Umbilical cord (tissue), 2 donors: Measurements from ENCODE around the gene ARAP1. TPM values are rescaled to one million over a fixed set of nuclear protein-coding genes. Genes with fewer than 3 reads are reported as not detected.

ENCODE experiments used
- DNase-seq: peaks from one replicate; pipeline ENCODE4 v3.0.0-alpha.2; 2015; ENCODE audit warnings: low spot score
- total RNA-seq: library from RNA; depleted of rRNA; stranded (reverse); fragments of >200 nt; gene quantifications from one replicate; pipeline ENCODE4 v1.2.3, GENCODE V29; 2014; ENCODE audit warnings: low replicate concordance; ENCODE audit not compliant: insufficient read depth

ARAP1 gene
- total RNA-seq, 1 donor from 2014 or later = 115 TPM

GRCh38 chr11:72705442-72706365 lies 46.5 kb downstream of the ARAP1 start:
- DNase-seq = no peak

- no peak for DNase-seq
Measured at GRCh38 chr11:72704783-72705265, 47.4 kb downstream of the ARAP1 start.

- no peak for DNase-seq
Measured at GRCh38 chr11:72704028-72704782, 48.0 kb downstream of the ARAP1 start.

GRCh38 chr11:72703267-72704008 lies 48.8 kb downstream of the ARAP1 start:
- peak; percentile 98 for DNase-seq

GRCh38 chr11:72702577-72703241 lies 49.5 kb downstream of the ARAP1 start:
- no peak for DNase-seq

- no peak for DNase-seq
Measured at GRCh38 chr11:72702096-72702495, 50.1 kb downstream of the ARAP1 start.

GRCh38 chr11:72701466-72701865 lies 50.7 kb downstream of the ARAP1 start:
- no peak for DNase-seq

GRCh38 chr11:72700146-72700545 lies 52.1 kb downstream of the ARAP1 start:
- no peak for DNase-seq

- no peak for DNase-seq
Measured at GRCh38 chr11:72697814-72698213, 54.4 kb downstream of the ARAP1 start.

- DNase-seq = no peak
Measured at GRCh38 chr11:72696866-72697700, 55.1 kb downstream of the ARAP1 start.

- DNase-seq = no peak
Measured at GRCh38 chr11:72695354-72695753, 56.9 kb downstream of the ARAP1 start.

- DNase-seq = no peak
Measured at GRCh38 chr11:72693271-72693968, 58.8 kb downstream of the ARAP1 start.

GRCh38 chr11:72692498-72693237 lies 59.5 kb downstream of the ARAP1 start:
- DNase-seq = no peak

- DNase-seq = no peak
Measured at GRCh38 chr11:72690166-72690565, 62.0 kb downstream of the ARAP1 start.

- DNase-seq = no peak
Measured at GRCh38 chr11:72688929-72689328, 63.3 kb downstream of the ARAP1 start.

GRCh38 chr11:72688486-72688885 lies 63.7 kb downstream of the ARAP1 start:
- DNase-seq = no peak

- DNase-seq = no peak
Measured at GRCh38 chr11:72687326-72687725, 64.9 kb downstream of the ARAP1 start.

- peak; percentile 71 for DNase-seq
Measured at GRCh38 chr11:72686639-72687220, 65.5 kb downstream of the ARAP1 start.
